Measurements from ENCODE around the gene RSU1.
"Not testable (repeated sequence)": the region's sequence is repeated elsewhere in the genome, so short reads cannot be mapped to it uniquely, and the experiment has no call there.

The RSU1 gene

GRCh38 chr10:16779384-16779915, 37.8 kb downstream of the RSU1 start:
- DNase-seq, result peak; percentile 77 to 81

- DNase-seq, result peak in 1 of 2 experiments; percentile 26
Measured at GRCh38 chr10:16777473-16778370, 39.5 kb downstream of the RSU1 start.

GRCh38 chr10:16776896-16777295, 40.3 kb downstream of the RSU1 start:
- no peak for DNase-seq

GRCh38 chr10:16773334-16773733, 43.9 kb downstream of the RSU1 start:
- no peak for DNase-seq

GRCh38 chr10:16770670-16771069, 46.6 kb downstream of the RSU1 start:
- DNase-seq, result peak; percentile 25 to 35

GRCh38 chr10:16770141-16770540, 47.1 kb downstream of the RSU1 start:
- no peak for DNase-seq

GRCh38 chr10:16769331-16769730, 47.9 kb downstream of the RSU1 start:
- no peak for DNase-seq

GRCh38 chr10:16768702-16769101, 48.5 kb downstream of the RSU1 start:
- no peak for DNase-seq

GRCh38 chr10:16765509-16766375, 51.5 kb downstream of the RSU1 start:
- DNase-seq, result no peak

GRCh38 chr10:16761300-16761699, 55.9 kb downstream of the RSU1 start:
- no peak for DNase-seq

- no peak for DNase-seq
Measured at GRCh38 chr10:16756561-16757221, 60.5 kb downstream of the RSU1 start.

GRCh38 chr10:16754765-16755164, 62.5 kb downstream of the RSU1 start:
- no peak for DNase-seq

- DNase-seq, result not testable (repeated sequence)
Measured at GRCh38 chr10:16752849-16753248, 64.4 kb downstream of the RSU1 start.

GRCh38 chr10:16752099-16752498, 65.1 kb downstream of the RSU1 start:
- DNase-seq, result no peak

- no peak for DNase-seq
Measured at GRCh38 chr10:16751244-16751643, 66.0 kb downstream of the RSU1 start.

GRCh38 chr10:16750461-16750860, 66.8 kb downstream of the RSU1 start:
- DNase-seq, result no peak

GRCh38 chr10:16748749-16749148, 68.5 kb downstream of the RSU1 start:
- no peak for DNase-seq

- no peak for DNase-seq
Measured at GRCh38 chr10:16746856-16747255, 70.4 kb downstream of the RSU1 start.

GRCh38 chr10:16745061-16745460, 72.2 kb downstream of the RSU1 start:
- DNase-seq, result no peak

GRCh38 chr10:16742165-16742960, 74.9 kb downstream of the RSU1 start:
- no peak for DNase-seq

GRCh38 chr10:16741540-16741939, 75.7 kb downstream of the RSU1 start:
- DNase-seq, result no peak

GRCh38 chr10:16737420-16737819, 79.8 kb downstream of the RSU1 start:
- no peak for DNase-seq

Measured in activated T-cell treated with anti-CD3 and anti-CD28 coated beads, Interleukin-2, amount 50 U/mL, for 48 hours (primary cell).